NOMO-1 treated with DMSO at 0.1 percent for 48 hours (cell line): ENCODE measurements around the gene LAIR1.
"Not testable (repeated sequence)": the region's sequence is repeated elsewhere in the genome, so short reads cannot be mapped to it uniquely, and the experiment has no call there.

Experiments used
- DNase-seq: peaks from one replicate; lab custom pipeline; 2025; ENCODE audit not compliant: unreplicated experiment; lab: John Stamatoyannopoulos, UW

The LAIR1 gene, protein sequence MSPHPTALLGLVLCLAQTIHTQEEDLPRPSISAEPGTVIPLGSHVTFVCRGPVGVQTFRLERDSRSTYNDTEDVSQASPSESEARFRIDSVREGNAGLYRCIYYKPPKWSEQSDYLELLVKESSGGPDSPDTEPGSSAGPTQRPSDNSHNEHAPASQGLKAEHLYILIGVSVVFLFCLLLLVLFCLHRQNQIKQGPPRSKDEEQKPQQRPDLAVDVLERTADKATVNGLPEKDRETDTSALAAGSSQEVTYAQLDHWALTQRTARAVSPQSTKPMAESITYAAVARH

DNA sequence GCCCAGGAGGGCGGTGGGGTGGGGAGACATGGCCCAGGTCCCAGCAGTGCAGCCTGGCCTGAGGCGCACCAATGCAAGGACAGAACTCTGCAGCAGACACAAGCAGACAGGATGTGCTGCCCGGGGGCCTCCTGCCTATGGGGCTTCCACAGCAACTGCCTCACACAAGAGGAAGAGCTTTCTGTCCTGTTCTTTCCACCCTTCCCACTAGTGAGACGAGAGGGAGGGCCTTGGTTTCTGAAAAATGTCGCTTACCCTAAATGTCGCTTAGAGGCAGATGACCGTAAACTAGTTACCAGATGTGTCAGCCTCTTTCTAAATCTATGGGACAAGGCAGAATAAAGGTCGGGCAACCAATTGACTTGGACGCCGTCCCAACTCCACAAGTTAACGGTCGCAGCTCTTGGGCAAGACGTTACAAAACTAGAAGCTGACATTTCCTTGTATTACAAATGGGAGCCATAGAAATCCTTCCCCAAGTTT lies at the start of gene LAIR1:
LAIR1 (minus strand) TSS at position 157 of the 483 bp plus-strand sequence; CDS start at position 30, 127 bp downstream.
- peak; percentile 94 for DNase-seq

DNA sequence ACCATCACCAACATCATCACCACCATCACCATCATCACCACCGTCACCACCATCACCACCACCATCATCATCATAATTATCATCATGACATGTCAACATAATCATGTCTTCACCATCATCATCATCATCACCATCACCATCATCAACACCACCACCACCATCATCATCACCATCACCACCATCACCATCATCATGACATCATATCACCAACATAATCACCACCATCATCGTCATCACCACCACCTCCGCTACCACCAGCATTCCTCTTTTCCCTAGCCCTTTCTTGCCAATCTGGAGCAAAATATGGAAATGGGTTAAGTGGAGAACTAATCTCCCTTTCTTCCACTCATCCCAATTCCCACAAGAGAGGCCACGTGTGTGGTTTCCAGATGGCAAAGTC lies 49.4 kb upstream of the LAIR1 start:
- DNase-seq, result no peak

DNA sequence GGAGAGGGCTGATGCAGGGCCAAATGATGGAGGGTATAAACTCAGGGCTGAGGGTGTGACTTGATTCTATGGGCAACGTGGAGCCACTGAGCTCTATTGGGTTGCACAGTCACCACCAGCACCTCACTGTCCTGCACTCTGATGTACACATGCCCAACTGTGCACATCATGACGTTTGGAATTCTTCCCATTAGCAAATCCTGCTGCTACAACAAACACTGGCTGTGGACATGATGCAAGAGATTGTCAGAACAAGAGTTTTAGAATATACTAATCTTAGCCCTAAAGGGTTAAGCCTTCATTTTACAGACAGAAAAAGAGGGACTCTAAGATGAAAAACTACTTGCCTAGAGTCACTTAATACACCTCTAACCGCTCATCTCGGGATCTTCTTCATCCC lies 48.1 kb upstream of the LAIR1 start:
- no peak for DNase-seq

DNA sequence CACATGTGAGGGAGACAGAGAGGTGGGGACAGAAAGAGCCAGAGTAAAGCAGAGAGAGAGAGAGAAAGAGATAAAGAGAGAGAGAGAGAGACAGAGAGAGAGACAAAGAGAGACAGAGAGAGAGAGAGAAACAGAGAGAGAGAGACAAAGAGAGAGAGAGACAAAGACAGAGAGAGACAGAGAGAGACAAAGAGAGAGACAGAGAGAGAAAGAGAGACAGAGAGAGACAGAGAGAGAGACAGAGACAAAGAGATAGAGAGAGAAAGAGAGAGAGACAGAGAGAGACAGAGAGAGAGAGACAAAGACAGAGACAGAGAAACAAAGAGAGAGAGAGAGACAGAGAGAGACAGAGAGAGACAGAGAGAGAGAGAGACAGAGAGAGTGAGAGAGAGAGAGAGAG lies 46.3 kb upstream of the LAIR1 start:
- no peak for DNase-seq

DNA sequence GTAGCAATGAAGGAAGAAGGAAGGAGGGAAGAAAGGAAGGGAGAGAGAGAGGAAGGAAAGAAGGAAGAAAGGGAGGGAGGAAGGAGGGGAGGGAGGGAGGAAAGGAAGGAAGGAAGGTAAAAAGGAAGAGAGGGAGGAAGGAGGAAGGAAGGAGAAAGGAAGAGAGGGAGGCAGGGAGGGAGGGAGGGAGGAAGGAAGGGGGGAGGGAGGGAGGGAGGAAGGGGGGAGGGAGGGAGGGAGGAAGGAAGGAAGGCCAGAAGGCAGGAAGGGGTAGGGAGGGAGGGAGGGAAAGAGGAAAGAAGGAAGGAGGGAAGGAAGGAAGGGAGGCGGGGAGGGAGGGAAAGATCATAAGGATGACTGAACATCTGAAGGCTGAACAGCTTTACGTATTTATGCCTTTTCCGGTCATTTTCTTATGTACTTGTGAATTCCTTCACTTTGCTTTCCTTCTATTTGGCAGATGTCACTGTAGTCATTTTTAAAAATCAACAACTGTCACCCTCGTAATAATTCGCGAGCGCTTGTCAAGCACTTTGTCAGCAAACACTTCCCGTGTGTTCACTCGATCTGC lies 43.8 kb upstream of the LAIR1 start:
- no peak for DNase-seq

GRCh38 chr19:54407780-54408179 lies 43.0 kb upstream of the LAIR1 start:
- no peak for DNase-seq

DNA sequence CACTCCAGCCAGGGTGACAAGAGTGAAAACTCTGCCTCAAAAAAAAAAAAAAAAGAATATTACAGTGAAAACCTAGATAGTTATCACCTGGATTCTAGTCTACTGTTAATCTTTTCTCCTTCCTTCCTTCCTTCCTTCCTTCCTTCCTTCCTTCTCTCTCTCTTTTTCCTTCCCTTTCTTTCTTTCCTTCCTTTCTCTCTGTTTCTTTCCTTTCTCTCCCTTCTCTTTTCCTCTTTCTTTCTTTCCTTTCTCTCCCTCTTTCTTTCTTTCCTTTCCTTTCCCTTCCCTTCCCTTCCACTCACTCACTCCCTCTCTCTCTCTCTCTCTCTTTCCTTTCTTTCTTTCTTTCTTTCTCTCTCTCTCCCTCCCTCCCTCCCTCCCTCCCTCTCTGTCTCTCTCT lies 40.9 kb upstream of the LAIR1 start:
- DNase-seq, result no peak

- no peak for DNase-seq
Observed at GRCh38 chr19:54403054-54403453, 38.3 kb upstream of the LAIR1 start.

DNA sequence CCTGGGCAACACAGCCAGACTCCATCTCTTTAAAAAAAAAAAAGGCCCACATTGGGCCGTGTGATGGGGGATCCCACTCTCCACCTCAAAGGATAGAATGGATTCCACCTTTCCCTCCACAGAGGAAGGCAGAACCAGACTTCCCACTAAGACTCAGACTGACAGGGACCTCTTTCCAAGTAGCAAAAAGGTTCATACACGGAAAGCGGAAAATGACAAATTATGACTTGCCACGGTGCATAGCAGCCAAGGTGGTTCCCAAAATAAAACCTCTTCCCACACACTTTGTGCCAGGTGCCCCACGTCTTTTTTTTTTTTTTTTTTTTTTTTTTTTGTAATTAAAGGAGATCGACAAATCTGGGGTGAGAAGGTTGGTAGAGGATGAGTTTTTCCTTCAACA lies 36.2 kb upstream of the LAIR1 start:
- no peak for DNase-seq

DNA sequence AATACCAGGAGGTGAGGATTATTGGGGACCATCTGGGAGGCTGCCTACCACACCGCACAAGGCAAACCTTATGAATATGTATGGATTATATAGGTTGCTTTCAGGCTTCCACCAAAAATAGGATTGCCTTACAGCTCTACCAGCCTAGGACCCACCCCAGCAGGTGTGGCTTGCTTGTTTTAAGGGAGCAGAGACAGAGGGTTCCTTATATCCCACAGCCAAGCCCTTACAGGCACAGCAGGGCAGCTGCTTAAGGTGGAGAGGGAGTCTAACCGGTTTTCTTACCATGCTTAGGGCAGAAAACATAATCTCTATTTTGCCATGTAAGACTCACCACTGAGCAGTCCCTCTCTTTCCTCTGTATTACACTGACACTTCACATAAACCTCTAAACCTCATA lies 34.5 kb upstream of the LAIR1 start:
- DNase-seq, result no peak

DNA sequence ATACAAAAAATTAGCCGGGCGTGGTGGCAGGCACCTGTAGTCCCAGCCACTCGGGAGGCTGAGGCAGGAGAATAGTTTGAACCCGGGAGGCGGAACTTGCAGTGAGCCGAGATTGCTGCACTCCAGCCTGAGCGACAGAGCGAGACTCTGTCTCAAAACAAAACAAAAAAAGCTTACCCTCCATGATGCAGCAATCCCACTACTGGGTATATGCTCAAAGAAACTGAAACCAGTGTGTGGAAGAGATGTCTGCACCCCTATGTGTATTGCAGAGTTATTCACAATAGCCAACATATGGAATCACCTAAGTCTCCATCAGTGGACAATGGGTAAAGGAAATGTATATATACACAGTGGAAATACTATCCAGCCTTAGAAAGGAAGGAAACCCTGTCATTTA lies 31.0 kb upstream of the LAIR1 start:
- DNase-seq, result no peak

- DNase-seq, result no peak
Observed at GRCh38 chr19:54393381-54393780, 28.6 kb upstream of the LAIR1 start.

DNA sequence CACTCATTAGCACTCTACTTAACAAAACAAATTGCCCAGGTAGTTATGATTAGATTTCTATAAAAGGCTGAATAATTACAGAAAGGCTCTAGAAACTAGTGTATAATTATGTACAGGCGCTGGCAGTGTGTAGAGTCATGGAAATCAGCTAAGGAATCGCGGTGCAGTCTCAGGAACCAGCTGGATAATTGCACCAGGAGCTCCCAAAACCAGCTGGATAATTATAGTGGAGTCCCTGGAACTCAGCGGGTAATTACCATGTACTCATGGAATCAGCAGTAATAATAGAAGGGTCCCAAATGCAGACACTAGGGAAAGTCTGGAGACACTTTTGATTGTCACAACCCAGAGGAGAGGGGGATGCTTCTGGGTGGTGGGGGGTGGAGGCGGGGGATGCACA lies 27.4 kb upstream of the LAIR1 start:
- no peak for DNase-seq

DNA sequence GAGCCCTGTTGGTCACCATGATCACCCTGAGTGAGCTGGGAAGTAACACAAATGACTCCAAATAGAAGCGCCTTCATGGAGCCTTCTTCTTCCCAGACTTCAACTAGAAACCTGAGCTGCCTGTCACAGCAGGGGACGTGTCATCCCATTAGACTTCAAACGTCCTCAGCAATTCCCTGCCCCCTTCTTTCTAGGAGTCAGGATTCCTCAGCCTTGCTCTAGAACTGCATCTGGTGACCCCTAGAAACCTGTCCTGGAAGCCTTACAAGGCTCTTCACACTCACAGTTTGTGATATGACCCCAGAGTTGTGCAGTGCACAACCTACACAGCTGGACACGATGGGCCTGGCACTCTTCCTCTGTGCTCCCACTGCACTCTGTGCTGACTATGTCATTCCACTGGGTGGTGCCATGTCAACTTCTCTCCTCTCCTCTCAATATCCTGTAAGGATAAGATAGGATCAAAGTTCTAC lies 26.9 kb upstream of the LAIR1 start:
- DNase-seq, result no peak

- DNase-seq, result peak; percentile 56
Observed at GRCh38 chr19:54390942-54391577, 26.3 kb upstream of the LAIR1 start.

DNA sequence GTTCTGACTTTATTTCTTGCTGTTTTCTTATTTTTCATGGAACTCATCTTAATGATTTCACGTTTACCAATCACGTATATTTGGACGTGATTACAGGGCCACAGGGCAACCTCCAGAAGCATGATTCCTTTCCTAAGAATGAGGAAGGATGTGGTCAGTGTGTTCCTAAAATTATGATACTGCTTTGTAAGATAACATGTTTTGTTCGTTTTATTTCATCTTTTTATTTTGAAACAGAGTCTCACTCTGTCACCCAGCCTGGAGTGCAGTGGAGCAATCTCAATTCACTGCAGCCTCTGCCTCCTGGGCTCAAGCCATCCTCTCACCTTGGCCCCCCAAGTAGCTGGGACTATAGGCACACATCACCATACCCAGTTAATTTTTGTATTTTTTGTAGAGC lies 24.8 kb upstream of the LAIR1 start:
- DNase-seq, result peak; percentile 80

DNA sequence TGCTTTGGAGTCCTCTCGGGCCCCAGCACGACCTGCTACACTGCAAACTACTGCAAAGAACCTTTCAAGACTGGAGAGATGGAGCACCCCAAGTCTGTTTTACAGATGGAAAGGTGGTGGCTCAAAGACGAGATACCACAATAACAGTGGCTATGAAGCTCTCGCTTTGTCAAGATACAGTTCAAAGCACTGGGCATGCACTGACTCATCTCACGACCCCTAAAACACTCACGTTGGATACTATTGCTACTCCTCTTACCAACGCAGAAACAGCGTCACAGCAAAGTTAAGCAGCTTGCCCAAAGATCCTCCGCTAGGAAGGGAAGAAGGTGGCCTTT lies 24.0 kb upstream of the LAIR1 start:
- DNase-seq, result no peak

DNA sequence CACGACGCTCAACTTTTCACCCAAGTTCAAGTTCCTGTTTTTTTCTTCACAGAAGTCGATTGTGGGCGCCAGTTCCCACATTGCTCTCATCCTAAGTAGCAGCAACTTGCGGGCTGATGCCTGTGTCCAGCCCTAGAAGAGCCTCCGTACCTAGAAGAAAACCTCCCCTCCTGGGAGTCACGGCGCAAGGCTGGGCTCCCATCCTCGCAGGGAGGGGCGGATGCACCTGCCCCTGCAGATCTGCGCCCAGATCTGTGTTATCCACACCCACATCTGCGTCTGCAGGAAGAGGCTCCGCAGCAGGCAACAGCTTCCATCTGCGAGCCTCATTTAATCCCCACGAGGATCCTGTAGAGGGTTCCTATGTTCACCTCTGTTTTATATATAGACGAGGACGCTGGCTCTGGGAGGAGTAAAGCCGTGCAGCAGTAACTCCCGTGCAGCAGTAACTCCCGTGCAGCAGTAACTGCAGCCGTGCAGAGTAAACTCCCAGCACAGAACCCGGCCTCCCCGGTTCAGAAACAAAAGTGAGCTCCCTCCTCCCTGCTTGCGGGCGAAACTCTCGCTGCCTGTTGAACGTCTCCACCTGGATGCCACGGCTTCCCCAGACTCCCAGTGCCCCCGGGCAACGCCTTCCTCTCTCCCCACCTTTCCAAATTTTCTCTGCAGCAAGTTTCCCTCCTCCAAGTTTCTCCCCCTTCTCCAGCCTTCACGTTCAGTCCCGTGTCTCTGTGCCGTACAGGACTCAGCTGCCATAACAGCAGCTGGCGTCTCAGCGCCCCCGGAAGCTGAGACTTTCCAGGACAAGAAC lies 23.5 kb upstream of the LAIR1 start:
- peak; percentile 50 for DNase-seq

- peak; percentile 72 for DNase-seq
Observed at GRCh38 chr19:54383330-54383729, 18.6 kb upstream of the LAIR1 start.

DNA sequence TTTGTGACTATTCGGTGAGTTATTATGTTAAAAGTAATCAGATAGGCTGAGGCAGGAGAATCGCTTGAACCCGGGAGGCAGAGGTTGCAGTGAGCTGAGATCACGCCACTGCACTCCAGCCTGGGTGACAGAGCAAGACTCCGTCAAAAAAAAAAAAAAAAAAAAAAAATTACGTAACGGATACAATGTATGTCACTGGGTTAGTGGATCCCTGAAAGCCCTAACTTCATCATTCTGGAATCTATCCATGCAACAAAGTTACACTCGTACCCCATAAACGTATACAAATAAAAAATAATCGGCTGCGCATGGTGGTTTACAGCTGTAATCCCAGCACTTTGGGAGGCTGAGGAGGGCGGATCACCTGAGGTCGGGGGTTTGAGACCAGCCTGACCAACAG lies 17.3 kb upstream of the LAIR1 start:
- DNase-seq, result not testable (repeated sequence)

DNA sequence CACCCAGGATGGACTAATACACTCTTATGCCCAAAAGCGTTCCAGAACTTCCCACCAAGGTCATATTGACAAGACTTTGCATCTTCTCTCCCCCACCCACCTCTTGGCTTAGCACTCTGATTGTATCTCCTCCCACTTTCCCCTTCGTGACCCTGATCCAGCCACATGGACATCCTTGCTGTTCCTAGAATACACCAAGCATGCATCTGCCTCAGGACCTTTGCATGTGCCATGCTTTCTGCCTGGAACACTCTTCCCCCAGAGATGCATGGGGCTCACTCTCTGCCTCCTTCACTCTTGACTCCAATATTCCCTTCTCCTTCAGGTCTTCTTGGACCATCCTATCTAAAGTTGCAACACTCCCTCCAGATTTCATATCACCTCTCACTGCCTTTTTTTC lies 16.2 kb upstream of the LAIR1 start:
- no peak for DNase-seq
